ENCODE data around the gene RBMS3.

The RBMS3 gene

DNA sequence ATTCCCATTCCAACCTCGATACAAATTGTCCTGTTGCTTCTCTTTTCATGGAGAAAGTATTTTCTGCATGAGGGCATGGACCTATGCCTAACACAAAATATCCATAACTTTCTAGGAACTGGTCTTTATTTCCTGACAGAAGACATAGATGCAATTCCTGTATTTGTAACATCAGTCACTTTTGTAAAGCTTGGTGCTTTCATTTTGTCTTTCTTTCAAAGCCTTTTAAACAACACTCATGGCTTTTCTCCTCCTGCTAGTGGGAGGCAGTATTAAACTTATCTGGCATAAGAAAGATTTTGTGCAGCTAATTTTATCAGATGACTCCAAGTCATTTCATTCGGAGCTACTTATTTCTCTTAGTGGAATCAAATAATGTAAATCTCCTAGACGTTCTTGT lies 616.0 kb downstream of the RBMS3 start:
- TF ChIP-seq, protein P1, sequence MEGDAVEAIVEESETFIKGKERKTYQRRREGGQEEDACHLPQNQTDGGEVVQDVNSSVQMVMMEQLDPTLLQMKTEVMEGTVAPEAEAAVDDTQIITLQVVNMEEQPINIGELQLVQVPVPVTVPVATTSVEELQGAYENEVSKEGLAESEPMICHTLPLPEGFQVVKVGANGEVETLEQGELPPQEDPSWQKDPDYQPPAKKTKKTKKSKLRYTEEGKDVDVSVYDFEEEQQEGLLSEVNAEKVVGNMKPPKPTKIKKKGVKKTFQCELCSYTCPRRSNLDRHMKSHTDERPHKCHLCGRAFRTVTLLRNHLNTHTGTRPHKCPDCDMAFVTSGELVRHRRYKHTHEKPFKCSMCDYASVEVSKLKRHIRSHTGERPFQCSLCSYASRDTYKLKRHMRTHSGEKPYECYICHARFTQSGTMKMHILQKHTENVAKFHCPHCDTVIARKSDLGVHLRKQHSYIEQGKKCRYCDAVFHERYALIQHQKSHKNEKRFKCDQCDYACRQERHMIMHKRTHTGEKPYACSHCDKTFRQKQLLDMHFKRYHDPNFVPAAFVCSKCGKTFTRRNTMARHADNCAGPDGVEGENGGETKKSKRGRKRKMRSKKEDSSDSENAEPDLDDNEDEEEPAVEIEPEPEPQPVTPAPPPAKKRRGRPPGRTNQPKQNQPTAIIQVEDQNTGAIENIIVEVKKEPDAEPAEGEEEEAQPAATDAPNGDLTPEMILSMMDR (IDR thresholded peaks at IDR 0.05), result no peak

DNA sequence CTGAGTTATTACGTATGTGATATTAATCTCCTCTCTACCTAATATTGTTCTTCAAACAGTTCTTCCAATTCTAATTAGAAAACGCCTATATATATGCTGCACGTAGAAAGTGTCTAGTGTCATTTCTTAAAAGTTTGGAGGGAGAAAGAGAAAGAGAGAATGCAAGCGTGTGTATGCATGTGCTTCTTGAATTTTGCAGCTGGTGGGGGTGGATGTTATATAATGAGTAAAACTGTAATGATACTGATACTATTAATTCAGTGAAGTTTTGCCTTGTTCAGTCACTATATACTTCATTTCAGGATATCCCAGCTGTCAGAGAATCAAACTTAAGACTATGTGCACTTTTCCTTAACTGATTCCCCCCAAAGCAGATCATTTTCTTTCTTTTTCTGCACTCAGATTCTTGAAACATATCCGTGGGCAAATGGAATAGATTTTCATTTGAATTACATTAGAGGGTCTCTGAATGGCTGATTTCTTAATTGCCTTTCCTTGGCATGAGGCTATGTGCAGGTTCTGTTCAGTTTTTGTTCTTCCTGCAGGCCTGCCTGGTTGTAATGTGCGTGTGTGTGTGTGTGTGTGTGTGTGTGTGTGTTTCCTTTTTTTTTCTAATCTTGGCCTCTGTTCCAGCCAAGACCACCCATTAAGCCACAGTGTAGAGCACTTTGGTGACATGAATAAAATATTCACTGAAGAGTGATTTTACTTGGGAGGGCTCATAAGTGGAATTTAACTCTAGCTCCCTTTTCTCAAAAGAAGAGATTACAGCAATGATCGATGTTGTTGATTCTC lies 617.5 kb downstream of the RBMS3 start:
- TF ChIP-seq, protein P1 (IDR thresholded peaks at IDR 0.05), result no peak

DNA sequence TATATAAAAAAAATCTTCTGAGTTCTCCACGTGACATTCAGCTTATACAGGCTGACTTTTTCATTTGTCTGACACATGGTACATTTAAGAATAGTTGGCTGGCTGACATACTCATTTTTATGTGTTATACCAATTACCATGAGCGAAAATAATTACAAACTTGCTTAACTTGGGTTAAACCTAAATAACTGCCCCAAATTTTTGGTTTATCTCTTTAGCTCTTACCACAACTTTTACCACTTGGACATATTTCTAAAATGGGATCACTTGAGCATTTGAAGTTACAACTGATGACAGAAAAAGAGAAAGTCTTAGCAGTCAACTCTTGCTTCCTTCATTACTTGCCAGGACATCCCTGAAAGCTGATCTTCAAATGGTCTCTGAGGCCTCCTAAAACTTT lies 618.1 kb downstream of the RBMS3 start:
- TF ChIP-seq, protein P1 (IDR thresholded peaks at IDR 0.05), result no peak

DNA sequence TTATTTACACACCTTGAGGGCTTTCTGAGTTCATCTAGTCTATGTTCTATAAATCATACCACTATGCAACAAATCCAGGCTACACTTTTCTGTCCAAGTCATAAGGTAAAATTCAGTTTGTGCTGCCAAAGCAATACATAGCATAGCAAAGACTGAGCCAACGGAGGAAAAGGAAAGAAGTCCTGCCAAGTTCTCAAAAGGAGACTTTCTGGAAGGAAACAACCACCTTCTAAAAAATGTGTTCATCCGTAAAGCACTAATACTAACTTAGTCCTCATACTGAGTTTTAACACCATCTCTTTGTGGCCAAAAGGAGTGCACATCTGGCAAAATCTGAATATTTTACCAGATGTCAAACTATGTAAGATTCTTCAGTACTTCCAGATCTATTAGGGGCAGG lies 620.2 kb downstream of the RBMS3 start:
- TF ChIP-seq, protein P1 (IDR thresholded peaks at IDR 0.05), result no peak

DNA sequence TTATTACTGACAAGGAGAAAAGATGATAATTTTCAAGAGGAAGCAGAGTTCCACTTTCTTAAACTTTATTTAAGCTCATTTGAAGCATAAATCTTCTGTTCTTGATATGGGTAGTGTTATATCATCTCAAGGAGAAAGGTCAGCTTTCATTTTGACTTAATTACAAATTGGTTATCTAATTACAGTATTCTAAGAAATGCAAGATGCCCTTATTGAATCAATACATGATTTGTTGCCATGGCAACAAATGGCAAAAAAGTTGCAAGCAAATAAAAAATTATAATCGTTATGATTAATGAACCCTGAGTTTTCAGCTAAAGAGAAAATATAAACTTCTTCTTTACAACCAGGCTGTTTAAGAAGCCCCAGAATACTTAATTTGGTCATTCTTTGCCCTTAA lies 622.7 kb downstream of the RBMS3 start:
- TF ChIP-seq, protein P1 (IDR thresholded peaks at IDR 0.05), result no peak

DNA sequence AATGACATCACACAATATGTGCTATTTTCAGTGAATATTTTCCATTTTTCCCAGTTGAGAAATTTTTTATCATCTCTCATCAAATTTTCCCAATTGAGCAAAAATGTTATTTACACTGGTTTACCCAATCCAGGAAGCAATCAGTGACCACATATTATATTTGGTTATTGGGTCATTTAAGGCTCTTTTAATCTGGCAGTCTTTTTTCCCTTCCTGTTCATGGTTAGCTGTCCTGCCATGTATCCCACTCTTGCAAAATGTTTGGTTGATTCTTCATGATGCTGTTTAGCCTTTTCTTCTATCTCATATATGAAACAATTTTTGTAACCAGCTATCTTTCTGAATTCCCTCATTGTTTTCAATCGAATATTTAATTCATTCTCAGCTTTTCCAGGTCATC lies 626.0 kb downstream of the RBMS3 start:
- TF ChIP-seq, protein P1 (IDR thresholded peaks at IDR 0.05), result no peak

DNA sequence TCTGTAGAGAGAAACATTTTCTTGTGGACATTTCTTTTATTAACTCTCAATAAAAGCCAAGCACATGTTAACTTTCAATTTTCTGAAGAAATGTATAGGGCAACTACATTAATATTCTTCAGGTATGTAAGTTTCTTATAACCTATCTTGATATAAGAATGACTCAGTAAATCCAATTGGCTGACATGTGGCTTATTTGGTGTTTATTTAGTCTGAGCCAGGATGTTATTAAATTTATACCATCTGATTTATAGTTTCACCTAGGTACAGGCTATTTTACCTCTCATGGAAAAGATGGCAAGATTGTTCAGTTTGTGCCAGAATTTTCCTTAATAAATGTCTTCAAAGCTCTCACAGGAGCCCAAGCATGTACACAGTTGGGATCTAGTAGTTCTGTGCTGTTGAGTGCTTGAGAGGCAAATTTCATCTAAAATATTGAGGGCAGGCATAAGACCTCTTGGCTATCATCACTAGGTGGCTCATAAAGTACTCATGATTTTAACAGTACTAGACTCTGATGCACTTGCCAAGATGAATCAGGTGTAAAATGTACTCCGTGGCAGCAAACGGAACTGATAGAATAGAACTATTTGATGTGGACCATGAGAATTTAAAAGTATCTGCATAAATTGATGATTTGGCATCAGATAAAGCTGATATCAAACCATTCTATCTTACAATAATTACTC lies 631.9 kb downstream of the RBMS3 start:
- TF ChIP-seq, protein P1 (IDR thresholded peaks at IDR 0.05), result no peak

Data from LNCAP (cell line).